Measurements from ENCODE around the gene RNF43. TPM values are rescaled to one million over a fixed set of nuclear protein-coding genes. Genes with fewer than 3 reads are reported as not detected.

RNF43 gene
- total RNA-seq, result 0.32 TPM in 1 of 2 replicates, not detected in the other

GRCh38 chr17:58417300-58418092 is at the start of gene RNF43:
Gene RNF43 (minus strand): TSS chr17:58417534. CDS start chr17:58415577, 1,957 bp downstream.

Other genes starting within 250 kb of the RNF43 start
- gene EPX, start 224.8 kb downstream of the RNF43 start, total RNA-seq, result not detected in 2 replicates
- 13.4 and 16.2 TPM in 2 replicates for gene MKS1, start 198.3 kb downstream of the RNF43 start, total RNA-seq
- not detected in 2 replicates for gene LPO, start 178.9 kb downstream of the RNF43 start, total RNA-seq
- not detected in 2 replicates for gene MPO, start 136.6 kb downstream of the RNF43 start, total RNA-seq
- gene TSPOAP1, start 88.7 kb downstream of the RNF43 start, total RNA-seq, result 0.32 TPM in 1 of 2 replicates, not detected in the other
- 30.5 and 40.5 TPM in 2 replicates for gene SUPT4H1, start 65.3 kb downstream of the RNF43 start, total RNA-seq
- gene HSF5, start 70.9 kb upstream of the RNF43 start, total RNA-seq, result not detected in 2 replicates
- gene MTMR4, start 97.1 kb upstream of the RNF43 start, total RNA-seq, result 17.9 and 20.3 TPM in 2 replicates

All from cardiac atrium fibroblast (primary cell).